GM13976 (cell line): ENCODE measurements around the gene PAXX.

Experiments used
- DNase-seq: peaks from one replicate; pipeline ENCODE4 v3.0.0; 2012; ENCODE audit warnings: low spot score
- in situ Hi-C: fragments of 300-500 bp; cut with MboI; formaldehyde crosslinking; loops from one replicate; pipeline ENCODE4 v1.12.0; 2022; ENCODE audit warnings: low sequenced_read_pairs, mixed read lengths, inconsistent platforms; ENCODE audit not compliant: unreplicated experiment
- TF ChIP-seq, protein P1 (sequence below): IDR thresholded peaks from 2 replicates; pipeline ENCODE4 v1.5.1; 2012; ENCODE audit warnings: borderline replicate concordance, mild to moderate bottlenecking; ENCODE audit not compliant: insufficient read depth; ENCODE audit errors: extremely low read depth, missing control alignments, control extremely low read depth

PAXX gene

DNA sequence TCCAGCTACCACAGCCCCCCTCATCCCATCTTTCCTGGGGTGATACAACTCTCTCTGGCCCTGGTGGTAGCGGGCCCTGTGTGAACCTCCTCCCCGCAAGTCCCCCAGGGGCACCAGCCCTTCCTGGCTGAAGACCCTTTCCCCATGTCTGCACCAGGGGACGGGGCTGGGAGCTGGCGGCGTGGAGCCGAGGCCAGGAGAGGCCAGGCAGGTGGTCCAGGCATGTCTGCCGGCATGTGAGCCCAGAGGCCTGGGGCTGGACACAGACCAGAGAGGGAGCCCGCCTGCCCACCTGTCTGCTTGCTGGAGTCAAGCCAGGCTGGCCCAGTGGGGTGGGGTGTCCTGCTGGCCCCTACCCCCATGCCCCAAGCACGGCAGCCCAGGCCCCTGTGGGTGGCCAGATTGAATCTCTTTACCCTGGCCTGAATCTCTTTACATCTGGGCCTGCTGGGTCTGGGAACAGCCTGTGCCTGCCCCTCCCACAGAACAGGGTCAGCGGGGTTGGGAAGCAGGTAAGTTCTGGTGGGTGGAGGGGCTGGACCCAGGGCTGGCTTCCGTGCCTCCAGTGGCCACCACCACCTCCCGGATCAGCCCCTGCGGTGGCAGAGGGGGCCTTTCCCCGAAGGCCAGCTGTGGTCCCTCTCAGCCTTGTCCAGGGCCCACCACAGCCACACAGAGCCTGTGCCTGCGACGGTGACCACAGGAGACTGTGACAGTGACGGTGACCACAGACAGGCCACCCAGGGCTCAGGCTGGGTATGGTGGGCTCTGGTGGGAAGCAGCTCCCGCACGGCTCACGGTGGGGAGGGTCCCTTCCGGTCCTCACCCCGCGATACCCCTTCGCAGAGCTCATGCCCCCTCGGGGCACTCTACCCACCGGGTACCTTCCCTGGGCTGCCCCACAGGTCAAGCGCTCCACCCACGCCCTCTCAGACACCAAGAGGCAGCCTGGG, 33.0 kb upstream of the PAXX start:
- TF ChIP-seq, protein P1, sequence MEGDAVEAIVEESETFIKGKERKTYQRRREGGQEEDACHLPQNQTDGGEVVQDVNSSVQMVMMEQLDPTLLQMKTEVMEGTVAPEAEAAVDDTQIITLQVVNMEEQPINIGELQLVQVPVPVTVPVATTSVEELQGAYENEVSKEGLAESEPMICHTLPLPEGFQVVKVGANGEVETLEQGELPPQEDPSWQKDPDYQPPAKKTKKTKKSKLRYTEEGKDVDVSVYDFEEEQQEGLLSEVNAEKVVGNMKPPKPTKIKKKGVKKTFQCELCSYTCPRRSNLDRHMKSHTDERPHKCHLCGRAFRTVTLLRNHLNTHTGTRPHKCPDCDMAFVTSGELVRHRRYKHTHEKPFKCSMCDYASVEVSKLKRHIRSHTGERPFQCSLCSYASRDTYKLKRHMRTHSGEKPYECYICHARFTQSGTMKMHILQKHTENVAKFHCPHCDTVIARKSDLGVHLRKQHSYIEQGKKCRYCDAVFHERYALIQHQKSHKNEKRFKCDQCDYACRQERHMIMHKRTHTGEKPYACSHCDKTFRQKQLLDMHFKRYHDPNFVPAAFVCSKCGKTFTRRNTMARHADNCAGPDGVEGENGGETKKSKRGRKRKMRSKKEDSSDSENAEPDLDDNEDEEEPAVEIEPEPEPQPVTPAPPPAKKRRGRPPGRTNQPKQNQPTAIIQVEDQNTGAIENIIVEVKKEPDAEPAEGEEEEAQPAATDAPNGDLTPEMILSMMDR, result no peak
- DNase-seq, result no peak
- in situ Hi-C loops, result no loop called here

DNA sequence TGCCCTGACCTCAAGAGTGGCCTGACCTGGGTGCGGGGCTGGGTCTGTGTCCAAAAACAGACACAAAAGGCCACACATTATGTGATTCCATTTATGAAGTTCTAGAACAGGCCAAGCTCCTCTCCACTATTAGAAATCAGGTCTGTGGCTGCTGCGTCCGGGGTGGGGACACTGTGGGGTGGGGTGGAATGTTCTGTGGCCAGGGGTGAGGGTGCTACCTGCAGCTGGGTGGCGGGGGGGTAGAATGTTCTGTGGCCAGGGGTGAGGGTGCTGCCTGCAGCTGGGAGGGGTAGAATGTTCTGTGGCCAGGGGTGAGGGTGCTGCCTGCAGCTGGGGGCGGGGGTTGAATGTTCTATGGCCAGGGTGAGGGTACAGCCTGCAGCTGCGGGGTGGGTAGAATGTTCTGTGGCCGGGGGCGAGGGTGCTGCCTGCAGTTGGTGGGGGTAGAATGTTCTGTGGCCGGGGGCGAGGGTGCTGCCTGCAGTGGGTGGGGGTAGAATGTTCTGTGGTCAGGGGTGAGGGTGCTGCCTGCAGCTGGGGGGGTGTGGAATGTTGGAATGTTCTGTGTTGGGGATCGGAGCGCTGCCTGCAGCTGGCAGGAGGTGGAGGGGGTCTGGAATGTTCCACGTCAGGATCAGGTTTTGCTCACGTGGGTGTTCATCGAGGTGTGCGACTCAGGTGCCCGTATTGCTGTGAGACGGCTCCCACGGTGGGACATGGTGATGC, 31.8 kb upstream of the PAXX start:
- TF ChIP-seq, protein P1, result no peak
- DNase-seq, result no peak
- in situ Hi-C loops, result no loop called here

DNA sequence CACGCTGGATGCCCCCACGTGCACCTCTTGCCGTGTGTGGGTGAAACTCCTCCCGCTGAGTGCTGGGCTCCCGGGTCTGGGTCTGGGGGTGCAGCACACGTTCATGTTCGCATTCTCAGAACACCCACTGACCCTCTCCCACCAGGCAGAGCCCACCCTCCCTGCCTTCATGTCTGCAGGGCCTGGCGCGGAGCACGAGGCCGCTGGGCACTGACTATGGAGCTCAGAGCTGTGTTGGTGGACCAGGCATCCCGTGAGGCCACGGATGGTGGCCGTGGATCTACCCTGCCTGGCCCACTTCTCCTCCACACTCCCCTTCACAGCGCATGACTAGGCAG, 31.3 kb upstream of the PAXX start:
- no peak for DNase-seq
- in situ Hi-C loops, result no loop called here
- TF ChIP-seq, protein P1, result no peak

DNA sequence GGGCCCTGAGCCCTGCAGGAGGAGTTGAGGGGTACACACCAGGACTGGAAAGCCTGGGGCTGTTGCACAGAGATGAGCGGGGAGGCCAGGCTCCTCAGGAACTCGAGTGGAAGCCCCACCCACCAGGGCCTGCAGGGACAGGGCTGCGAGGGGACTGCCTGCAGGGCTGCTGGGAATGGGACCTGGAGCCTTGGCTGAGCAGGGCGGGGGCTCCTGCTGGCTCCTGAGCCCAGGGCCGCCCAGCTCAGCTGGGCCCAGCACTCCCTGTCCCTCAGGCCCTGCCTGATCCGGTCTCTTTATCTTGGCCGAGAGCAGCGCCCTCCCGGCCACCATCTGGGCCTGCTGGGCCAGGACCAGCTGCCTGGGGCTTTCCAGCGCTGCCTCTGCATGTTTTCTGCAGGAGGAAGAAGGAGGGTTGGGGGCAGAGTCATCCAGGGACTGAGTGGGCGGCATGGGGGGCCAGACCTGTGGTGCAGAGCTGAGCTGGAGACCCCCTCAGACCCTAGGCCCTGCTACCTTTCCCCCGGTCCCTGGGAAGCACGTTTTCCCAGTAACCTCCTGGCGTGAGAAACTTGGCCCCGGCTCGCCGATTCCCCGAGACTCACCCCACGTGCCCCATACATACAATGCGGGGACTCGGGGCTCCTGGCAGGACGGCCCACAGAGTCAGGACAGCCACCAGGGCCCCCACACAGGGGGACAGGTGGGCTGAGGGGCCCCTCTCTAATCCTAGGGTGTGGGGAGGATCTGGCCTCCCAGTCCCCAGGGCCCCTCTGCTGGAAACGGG, 30.8 kb upstream of the PAXX start:
- DNase-seq, result no peak
- in situ Hi-C loops, result no loop called here
- TF ChIP-seq, protein P1, result no peak

DNA sequence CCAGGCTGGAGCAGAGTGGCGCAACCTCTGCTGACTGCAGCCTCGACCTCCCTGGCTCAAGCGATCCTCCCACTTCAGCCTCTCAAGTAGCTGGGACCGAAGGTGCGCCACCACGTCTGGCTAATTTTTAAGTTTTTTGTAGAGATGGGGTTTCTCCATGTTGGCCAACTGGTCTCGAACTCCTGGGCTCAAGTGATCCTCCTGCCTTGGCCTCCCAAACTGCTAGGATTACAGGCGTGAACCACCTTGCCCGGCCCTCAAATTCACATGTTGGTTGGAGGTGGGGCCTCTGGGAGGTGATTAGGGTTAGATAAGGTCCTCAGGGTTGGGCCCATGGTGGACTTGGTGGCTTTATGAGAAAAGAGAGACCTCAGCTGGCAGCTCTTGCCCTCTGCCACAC, 30.1 kb upstream of the PAXX start:
- DNase-seq, result no peak
- TF ChIP-seq, protein P1, result no peak
- in situ Hi-C loops, result no loop called here

DNA sequence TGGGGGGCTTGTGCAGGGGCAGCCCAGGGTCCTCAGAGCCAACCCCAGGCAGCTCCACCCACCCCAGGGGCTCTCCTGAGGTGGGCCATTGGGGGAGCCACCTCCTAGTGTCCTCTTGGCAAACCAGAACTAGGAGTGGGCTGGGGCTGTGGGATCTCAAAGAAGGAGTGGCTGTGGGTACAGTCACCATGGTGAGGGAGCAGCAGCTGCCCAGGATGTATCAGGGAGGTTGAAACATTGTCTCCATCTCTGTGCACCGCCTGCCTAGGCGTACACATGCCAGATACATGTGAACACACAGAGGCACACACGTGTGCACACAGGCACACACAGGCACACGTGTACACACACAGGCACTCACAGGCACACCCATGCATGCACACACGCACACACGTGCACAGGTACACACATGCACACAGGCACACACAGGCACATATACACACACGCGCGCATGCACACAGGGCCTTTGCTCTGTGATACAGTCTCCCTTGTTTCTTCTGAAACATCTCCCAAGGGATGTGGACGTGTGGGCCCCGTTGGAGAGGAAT, 29.4 kb upstream of the PAXX start:
- TF ChIP-seq, protein P1, result no peak
- in situ Hi-C loops, result no loop called here
- DNase-seq, result no peak
